Measurements from ENCODE around the gene ZBTB48. TPM values are rescaled to one million over a fixed set of nuclear protein-coding genes. Genes with fewer than 3 reads are reported as not detected.

The ZBTB48 gene
- total and polyA plus RNA-seq, 12 donors = 6.8 to 245 (median 31.2) TPM

DNA sequence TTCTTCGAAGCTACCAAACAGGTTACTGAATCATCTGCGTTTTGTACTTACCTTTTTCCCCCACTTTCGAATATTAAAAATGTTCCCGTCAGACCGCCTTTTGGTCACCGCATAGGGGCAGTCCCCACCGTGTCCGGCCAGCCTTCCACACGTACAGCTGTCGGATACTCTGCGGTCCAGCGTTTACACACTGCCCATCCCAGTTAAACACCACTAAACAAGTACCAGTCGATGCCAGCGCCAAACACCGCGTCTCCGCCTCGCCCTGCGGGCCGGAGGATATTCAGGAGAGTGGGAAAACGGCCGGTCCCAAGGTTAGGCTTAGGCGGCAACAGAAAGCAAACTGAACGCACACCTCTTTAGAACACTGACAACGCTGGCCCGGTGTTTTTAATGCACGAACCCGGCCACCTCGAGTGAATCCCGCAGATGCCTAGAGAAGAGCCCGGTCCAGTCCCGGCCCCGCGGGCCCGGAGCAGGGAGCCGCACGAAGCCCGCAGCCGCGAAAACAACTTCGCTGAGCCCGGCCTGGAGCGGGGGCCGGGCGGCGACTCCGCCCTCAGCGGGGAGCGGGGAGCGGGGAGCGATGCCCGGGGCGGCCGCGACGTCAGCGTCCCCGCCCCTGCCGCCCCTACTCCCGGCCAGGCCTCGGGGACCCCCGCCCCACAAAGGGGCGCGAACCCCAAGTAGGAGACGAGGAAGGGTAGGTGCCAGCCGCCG lies 33.0 kb downstream of the ZBTB48 start:
- intact Hi-C loops (cut with DNase I) = no loop called here
- no peaks in the 10 kb centered on the region for H3K27me3 ChIP-seq
- TF ChIP-seq, protein P1, sequence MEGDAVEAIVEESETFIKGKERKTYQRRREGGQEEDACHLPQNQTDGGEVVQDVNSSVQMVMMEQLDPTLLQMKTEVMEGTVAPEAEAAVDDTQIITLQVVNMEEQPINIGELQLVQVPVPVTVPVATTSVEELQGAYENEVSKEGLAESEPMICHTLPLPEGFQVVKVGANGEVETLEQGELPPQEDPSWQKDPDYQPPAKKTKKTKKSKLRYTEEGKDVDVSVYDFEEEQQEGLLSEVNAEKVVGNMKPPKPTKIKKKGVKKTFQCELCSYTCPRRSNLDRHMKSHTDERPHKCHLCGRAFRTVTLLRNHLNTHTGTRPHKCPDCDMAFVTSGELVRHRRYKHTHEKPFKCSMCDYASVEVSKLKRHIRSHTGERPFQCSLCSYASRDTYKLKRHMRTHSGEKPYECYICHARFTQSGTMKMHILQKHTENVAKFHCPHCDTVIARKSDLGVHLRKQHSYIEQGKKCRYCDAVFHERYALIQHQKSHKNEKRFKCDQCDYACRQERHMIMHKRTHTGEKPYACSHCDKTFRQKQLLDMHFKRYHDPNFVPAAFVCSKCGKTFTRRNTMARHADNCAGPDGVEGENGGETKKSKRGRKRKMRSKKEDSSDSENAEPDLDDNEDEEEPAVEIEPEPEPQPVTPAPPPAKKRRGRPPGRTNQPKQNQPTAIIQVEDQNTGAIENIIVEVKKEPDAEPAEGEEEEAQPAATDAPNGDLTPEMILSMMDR (IDR thresholded peaks at IDR 0.05) = peak in 1 of 6 experiments; percentile 7
- TF ChIP-seq POLR2A (IDR thresholded peaks at IDR 0.05) = peak in 1 of 2 donors; percentile 34
- DNase-seq = peak; percentile 56 to 81 (median 62)
- peaks cover 10 to 23% of the 10 kb centered on the region in 2 donors for H3K4me1 ChIP-seq (replicated peaks in 1 of 2)
- H3K4me3 ChIP-seq = peak overlapping the region; percentile 13 to 86 (median 75)
- 0 to 1% (median 1%) methylated on average over 16 to 67 of the region's 67 CpGs for WGBS, 4 donors
- H3K9me3 ChIP-seq (replicated peaks in 1 of 3) = no peaks in the 10 kb centered on the region
- H3K27ac ChIP-seq = peak overlapping the region; percentile 81 to 99 (median 93)
- peaks cover 0 to 4% of the 10 kb centered on the region in 2 donors for H3K36me3 ChIP-seq (replicated peaks in 1 of 2)

DNA sequence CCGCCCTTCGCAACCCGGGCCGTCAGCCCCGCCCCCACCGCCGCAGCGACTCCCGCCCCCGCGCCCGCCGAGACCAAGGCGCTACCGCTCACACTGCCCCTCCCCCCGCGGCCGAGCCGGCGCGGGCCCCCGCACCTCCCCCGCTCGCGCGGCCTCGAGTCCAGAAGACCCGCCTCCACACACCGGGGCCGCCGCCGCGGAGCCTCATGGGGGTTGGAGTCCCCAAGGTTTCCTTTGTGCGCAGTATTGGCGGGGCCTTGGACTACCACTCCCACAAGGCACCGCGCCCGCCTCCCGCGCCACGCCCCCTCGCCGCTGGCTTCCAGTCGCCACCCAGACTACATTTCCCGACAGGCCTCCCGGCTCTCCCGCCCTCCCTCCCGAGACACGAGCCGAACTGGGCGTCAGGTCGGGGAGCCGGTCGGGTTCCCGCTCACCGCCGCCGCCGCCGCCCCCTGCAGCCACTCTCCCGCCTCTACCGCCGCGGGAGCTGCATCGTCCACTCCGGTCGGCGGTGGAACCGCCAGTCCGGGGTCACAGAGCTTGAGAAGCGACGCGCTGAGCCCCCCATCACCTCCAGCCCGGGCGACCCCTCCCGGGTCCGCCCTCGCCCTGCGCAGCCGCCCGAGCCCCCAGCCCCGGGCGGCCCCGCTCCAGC lies 33.7 kb downstream of the ZBTB48 start, which contains the start of gene PHF13:
PHF13 (plus strand) TSS at position 371 of the 658 bp plus-strand sequence. CDS start 336 bp downstream, outside the sequence.
- TF ChIP-seq POLR2A (IDR thresholded peaks at IDR 0.05) = peak; percentile 44 to 45
- TF ChIP-seq, protein P1 (IDR thresholded peaks at IDR 0.05) = peak in 1 of 6 experiments; percentile 7
- 0 to 4% (median 0%) methylated on average over 5 to 84 of the region's 84 CpGs for WGBS, 4 donors
- Histone ChIP-seq H3K4me3 (peak within 1 kb of the TSS; percentile 73 to 98 (median 86)), H3K36me3 (replicated peaks in 1 of 2) (peaks cover 0 to 6% of the 10 kb centered on the region in 2 donors), H3K27me3 (no peaks in the 10 kb centered on the region), H3K4me1 (replicated peaks in 1 of 2) (peaks cover 10 to 23% of the 10 kb centered on the region in 2 donors), H3K27ac (peak within 1 kb of the TSS; percentile 81 to 99 (median 93)), H3K9me3 (replicated peaks in 1 of 3) (no peaks in the 10 kb centered on the region)
- peak; percentile 99 to 100 (median 100) for DNase-seq
- intact Hi-C loops (cut with DNase I) = no loop called here

DNA sequence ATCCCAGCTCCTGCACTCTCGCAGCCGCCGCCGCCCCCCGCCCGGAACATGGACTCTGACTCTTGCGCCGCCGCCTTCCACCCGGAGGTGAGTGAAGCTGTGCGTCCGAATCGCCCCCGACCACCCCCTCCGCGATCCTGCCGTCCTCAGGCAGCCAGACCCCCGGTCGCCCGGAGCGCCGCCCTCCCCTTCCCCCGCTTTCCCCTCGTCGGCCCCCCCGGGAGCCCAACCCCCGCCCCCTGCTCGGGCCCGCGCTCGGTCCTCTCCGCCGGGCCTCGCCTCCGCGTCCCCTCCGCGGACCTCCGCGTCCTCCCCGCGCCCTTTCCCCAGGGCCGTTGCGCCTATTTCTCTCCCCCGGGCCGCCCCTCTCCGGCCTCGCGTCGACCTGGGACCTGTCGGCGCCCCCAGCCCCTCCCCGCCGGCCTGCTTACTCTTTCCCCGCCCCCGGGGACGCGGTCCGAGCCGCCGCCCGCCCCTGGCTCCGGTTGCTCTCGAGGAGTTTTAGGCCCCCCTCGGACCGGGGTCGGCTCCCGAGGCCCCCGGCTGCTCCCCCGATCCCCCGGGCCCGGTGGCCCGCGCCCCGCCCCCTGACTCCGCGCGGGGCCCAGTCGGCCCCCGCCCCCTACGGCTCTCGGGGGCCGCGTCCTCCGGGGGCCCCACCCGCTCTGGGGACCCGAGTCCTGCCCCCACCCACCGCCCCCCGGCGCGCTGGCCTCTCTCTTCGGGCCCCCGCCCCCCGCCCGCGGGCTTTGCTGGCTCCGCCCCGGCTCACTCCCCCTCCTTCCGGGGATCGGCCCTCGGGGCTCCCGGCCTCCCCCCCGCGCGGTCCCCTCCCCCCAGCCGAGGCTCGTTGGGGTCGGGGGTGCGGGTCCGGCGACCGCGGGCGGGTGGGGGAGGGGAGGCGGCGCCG lies 34.5 kb downstream of the ZBTB48 start:
- no peaks in the 10 kb centered on the region for H3K27me3 ChIP-seq
- H3K36me3 ChIP-seq (replicated peaks in 1 of 2) = peaks cover 0 to 6% of the 10 kb centered on the region in 2 donors
- H3K4me3 ChIP-seq = peak overlapping the region; percentile 25 to 98 (median 79)
- peak overlapping the region; percentile 76 to 95 (median 87) for H3K27ac ChIP-seq
- intact Hi-C loops (cut with DNase I) = no loop called here
- H3K9me3 ChIP-seq (replicated peaks in 1 of 3) = no peaks in the 10 kb centered on the region
- 1% methylated on average over 19 to 114 of the region's 117 CpGs; no CpG with 5 or more reads in 1 of the 4 donors for WGBS, 4 donors
- H3K4me1 ChIP-seq (replicated peaks in 1 of 2) = peaks cover 10 to 23% of the 10 kb centered on the region in 2 donors
- TF ChIP-seq, protein P1 (IDR thresholded peaks at IDR 0.05) = no peak
- no peak for TF ChIP-seq POLR2A (IDR thresholded peaks at IDR 0.05)
- peak in 5 of 7 donors; percentile 41 to 76 (median 64) for DNase-seq

Data from adrenal gland (tissue), 12 donors.